ENCODE results near the gene NDUFS8. TPM values are rescaled to one million over a fixed set of nuclear protein-coding genes. Genes with fewer than 3 reads are reported as not detected.

Gene NDUFS8
- total and polyA plus RNA-seq, 2 of the 13 experiments (the other 11 are each of a cell fraction or from before 2014, with no cell fraction given), result 96.7 to 158 TPM

DNA sequence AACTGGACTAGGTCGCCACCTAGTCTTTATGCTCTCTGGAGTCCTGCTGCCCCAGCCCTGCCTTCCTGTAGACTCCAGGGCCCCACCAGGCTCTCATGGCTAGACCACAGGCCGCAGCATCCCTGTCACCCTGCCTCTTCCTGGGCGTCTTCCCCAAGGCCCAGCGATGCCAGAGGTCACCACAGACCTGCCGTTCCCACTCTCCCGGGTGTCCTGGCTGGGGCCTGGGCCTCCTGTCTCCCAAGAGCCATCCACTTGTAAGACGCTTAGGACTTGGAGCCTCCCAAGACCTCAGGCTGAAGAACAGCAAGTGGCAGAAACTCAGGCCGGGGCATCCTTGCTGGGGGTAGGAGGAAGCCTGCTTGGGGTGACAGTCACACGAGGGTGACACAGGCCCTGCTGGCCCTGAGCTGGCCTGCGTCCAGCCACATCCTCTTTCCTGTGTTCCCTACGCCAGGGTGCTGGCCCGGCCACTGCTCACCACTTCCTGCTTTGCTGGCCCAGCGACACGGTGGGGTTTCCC, 6.3 kb downstream of the NDUFS8 start:
- H3K4me1 ChIP-seq (ENCODE audit: insufficient read depth, low read length), result peaks cover 38% of the 10 kb centered on the region
- H3K36me3 ChIP-seq (replicated peaks in 1 of 2; ENCODE audit: control insufficient read depth in 1 of 2, insufficient read depth in 2 of 2, low read length in 2 of 2), result peaks cover 10 to 16% of the 10 kb centered on the region in 2 experiments; a peak in 3 of 5 replicates
- 77% methylated on average over 12 of the region's 14 CpGs for WGBS (ENCODE audit: low lambda C conversion rate)
- no peak overlapping the region for H2AFZ ChIP-seq (ENCODE audit: low read length)
- CTCF ChIA-PET (ENCODE audit: low intra/inter-chr PET ratio, low total read pairs), result no interaction called here
- POLR2A ChIA-PET, result interaction anchor here (1.2 to 3.0 kb wide), 10 partner anchors 8 to 180 kb away, joined by 3 to 17 read pairs (median 12); partner anchors contain the start of gene ALDH3B1
- BruUV-seq (replicated peaks), result no TSS peak
- ATAC-seq (no peak), DNase-seq (ENCODE audit: low spot score) (no peak), FAIRE-seq (no peak)
- peaks cover 25% of the 10 kb centered on the region for H3K79me2 ChIP-seq (ENCODE audit: insufficient read depth, low read length)
- in situ Hi-C loops (cut with HindIII; ENCODE audit: extremely low pct_ligation_motif_present, low pct_unique_long_range_greater_than_20kb) (no loop called here), intact Hi-C loops (cut with micrococcal nuclease; ENCODE audit: unreplicated experiment) (no loop called here)
- TF ChIP-seq ZKSCAN8 (CRISPR knock-in tag; IDR thresholded peaks at IDR 0.05; ENCODE audit: borderline replicate concordance), result no peak
- no peak for TF ChIP-seq SRSF1 (optimal IDR thresholded peaks at IDR 0.05; ENCODE audit: low read depth, low read length)
- peak; percentile 66 for TF ChIP-seq AGO2 (optimal IDR thresholded peaks at IDR 0.05; ENCODE audit: low read depth, low read length)
- peak; percentile 3; the same call in 1 of the 2 replicates for TF ChIP-seq ZFX (CRISPR knock-in tag; IDR thresholded peaks at IDR 0.05; ENCODE audit: low read depth)
- no peak for TF ChIP-seq PRMT3 (CRISPR knock-in tag; IDR thresholded peaks at IDR 0.05; ENCODE audit: borderline replicate concordance, low read depth)
- TF ChIP-seq MXD1 (CRISPR knock-in tag; IDR thresholded peaks at IDR 0.05), result 0 out of 2 replicates have a peak, but pooled peaks have one; percentile 28
- TF ChIP-seq KMT2A (CRISPR knock-in tag; IDR thresholded peaks at IDR 0.05), result 0 out of 2 replicates have a peak, but pooled peaks have one; percentile 16
- TF ChIP-seq MTA1 (CRISPR knock-in tag; IDR thresholded peaks at IDR 0.05; ENCODE audit: borderline replicate concordance), result peak; percentile 47; the same call in 1 of the 2 replicates
- TF ChIP-seq ZNF687 (CRISPR knock-in tag; IDR thresholded peaks at IDR 0.05), result peak; percentile 56
- 0 out of 2 replicates have a peak, but pooled peaks have one; percentile 37 for TF ChIP-seq SP2 (CRISPR knock-in tag; IDR thresholded peaks at IDR 0.05)
- peak; percentile 24; the same call in 1 of the 2 replicates for TF ChIP-seq ZNF891 (CRISPR knock-in tag; IDR thresholded peaks at IDR 0.05)
- TF ChIP-seq ATF7-NPFF (CRISPR knock-in tag; IDR thresholded peaks at IDR 0.05; ENCODE audit: low read depth), result 0 out of 2 replicates have a peak, but pooled peaks have one; percentile 31
- no peak for TF ChIP-seq HDAC6 (IDR thresholded peaks at IDR 0.05; ENCODE audit: low read depth, low read length)
- H3K9ac ChIP-seq (ENCODE audit: insufficient read depth, low read depth, low read length), result peak overlapping the region; percentile 92
- H3K27me3 ChIP-seq (ENCODE audit: control insufficient read depth in 1 of 2, insufficient read depth in 2 of 2, low read length in 2 of 2), result no peaks in the 10 kb centered on the region
- no peaks in the 10 kb centered on the region for H4K20me1 ChIP-seq (ENCODE audit: insufficient read depth, low read length)
- H3K4me2 ChIP-seq (ENCODE audit: low read depth, low read length), result peak overlapping the region; percentile 99; the same call in 1 of the 2 replicates
- no peaks in the 10 kb centered on the region for H3K9me3 ChIP-seq (ENCODE audit: low read length)
- no peak overlapping the region for H3K4me3 ChIP-seq (replicated peaks in 1 of 3; ENCODE audit: insufficient read depth in 1 of 3, low read depth in 2 of 3, low read length in 3 of 3)
- peak overlapping the region; percentile 95 for H3K27ac ChIP-seq (ENCODE audit: extremely low read length, insufficient read depth, low read length)
